HG03159 (cell line): ENCODE measurements around the gene AGFG2.

Source experiments
- ATAC-seq: cut with Tn5 transposase; IDR thresholded peaks from one replicate; pipeline ENCODE4 v1.9.1; 2021; ENCODE audit warnings: mild to moderate bottlenecking, moderate library complexity; ENCODE audit not compliant: unreplicated experiment

Gene AGFG2

GRCh38 chr7:100584054-100584682 is 45.2 kb downstream of the AGFG2 start:
- no peak for ATAC-seq

- ATAC-seq, result no peak
Observed at GRCh38 chr7:100584683-100585510, 45.9 kb downstream of the AGFG2 start.

- ATAC-seq, result peak; percentile 28
Observed at GRCh38 chr7:100585511-100586265, 46.7 kb downstream of the AGFG2 start, which contains the start of gene LRCH4. Gene LRCH4, minus strand, starts transcription at chr7:100586129. Its CDS starts 29 bp downstream, at chr7:100586100.

GRCh38 chr7:100586266-100587025 is 47.4 kb downstream of the AGFG2 start, which contains the start of gene FBXO24:
Gene FBXO24, plus strand, starts transcription at chr7:100586328. Its CDS starts 298 bp downstream, at chr7:100586626.
- ATAC-seq, result peak; percentile 83

- no peak for ATAC-seq
Observed at GRCh38 chr7:100588438-100588837, 49.4 kb downstream of the AGFG2 start.

- ATAC-seq, result no peak
Observed at GRCh38 chr7:100589341-100589947, 50.4 kb downstream of the AGFG2 start.

GRCh38 chr7:100590077-100590737 is 51.2 kb downstream of the AGFG2 start:
- no peak for ATAC-seq

- ATAC-seq, result no peak
Observed at GRCh38 chr7:100591596-100591995, 52.6 kb downstream of the AGFG2 start.

- ATAC-seq, result no peak
Observed at GRCh38 chr7:100595188-100595587, 56.2 kb downstream of the AGFG2 start.

GRCh38 chr7:100598425-100598824 is 59.4 kb downstream of the AGFG2 start:
- ATAC-seq, result no peak

GRCh38 chr7:100599911-100600729 is 61.1 kb downstream of the AGFG2 start:
- ATAC-seq, result no peak

GRCh38 chr7:100600730-100601038 is 61.7 kb downstream of the AGFG2 start:
- ATAC-seq, result no peak

GRCh38 chr7:100602889-100603725 is 64.1 kb downstream of the AGFG2 start:
- no peak for ATAC-seq

GRCh38 chr7:100603726-100604027 is 64.7 kb downstream of the AGFG2 start:
- no peak for ATAC-seq

GRCh38 chr7:100604028-100604975 is 65.3 kb downstream of the AGFG2 start:
- no peak for ATAC-seq

- no peak for ATAC-seq
Observed at GRCh38 chr7:100604976-100605911, 66.2 kb downstream of the AGFG2 start.
